ENCODE data around the gene GPATCH2.
"Not testable (repeated sequence)": the region's sequence is repeated elsewhere in the genome, so short reads cannot be mapped to it uniquely, and the experiment has no call there.

Gene GPATCH2

DNA sequence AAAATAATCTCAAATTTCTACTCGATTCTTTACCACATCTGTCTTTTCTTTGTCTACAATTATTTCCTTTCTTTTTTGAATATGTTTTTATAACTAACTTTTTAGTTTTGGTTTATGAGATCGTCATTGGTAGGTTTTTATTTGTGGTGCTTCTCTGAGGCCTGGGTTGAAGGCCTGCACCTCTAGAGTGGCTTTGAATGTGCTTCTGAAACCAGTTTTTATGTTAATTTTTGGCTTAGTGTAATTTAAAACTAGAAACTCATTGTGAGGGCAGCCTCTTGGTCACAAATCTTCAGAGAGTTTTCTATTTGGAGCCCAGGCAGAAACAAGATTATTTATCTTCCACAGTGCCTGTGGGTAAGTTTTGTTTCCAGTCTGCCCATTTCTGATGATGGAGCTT is 187.0 kb downstream of the GPATCH2 start:
- DNase-seq (ENCODE audit: low spot score): no peak

DNA sequence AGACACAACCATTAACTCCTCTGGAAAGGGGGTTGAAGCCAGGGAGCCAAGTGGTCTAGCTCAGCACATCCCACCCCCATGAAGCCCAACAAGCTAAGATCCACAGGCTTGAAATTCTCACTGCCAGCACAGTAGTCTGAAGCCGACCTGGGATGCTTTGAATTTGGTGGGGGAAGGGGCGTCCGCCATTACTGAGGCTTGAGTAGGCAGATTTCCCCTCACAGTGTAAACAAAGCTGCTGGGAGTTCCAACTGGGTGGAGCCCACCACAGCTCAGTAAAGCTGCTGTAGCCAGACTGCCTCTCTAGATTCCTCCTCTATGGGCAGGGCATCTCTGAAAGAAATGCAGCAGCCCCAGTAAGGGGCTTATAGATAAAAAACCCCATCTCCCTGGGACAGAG is 193.5 kb downstream of the GPATCH2 start:
- no peak for DNase-seq (ENCODE audit: low spot score)

DNA sequence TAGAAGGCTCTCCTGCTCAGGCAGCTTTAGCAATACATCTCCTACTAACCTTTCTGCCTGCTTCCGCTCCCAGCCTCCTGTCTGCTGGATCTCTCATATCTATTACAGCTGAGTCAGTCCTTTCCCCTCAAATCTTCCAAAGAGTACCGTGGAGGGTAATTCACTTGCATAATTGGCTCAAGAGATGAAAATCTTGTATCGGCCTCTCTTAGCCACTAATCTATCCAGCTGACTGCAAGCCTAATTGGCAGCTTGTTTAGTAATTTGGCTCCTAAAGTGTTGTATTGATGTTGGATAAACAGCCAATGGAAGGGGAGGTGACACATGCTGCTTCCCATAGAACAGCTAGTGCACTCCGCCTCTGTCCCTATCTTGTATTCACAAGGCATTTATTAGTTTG is 195.7 kb downstream of the GPATCH2 start:
- DNase-seq (ENCODE audit: low spot score): no peak

DNA sequence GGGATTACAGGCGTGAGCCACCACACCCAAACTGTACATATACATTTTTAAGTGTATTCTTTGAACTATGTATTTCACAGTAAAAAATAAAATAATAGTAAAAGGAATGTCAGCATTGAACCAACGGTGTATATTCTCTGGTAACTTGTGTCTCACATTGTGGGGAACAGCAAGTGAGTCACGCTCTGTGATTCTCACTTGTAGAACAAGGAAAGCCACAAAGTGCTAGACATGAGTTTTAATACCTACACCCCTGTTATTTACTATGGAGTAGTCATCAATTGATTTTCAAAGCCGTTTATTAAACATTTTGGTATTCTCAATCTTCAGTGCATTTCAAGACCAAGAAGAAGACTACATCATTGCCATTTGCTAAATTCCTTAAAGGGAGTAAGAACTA is 197.2 kb downstream of the GPATCH2 start:
- DNase-seq (ENCODE audit: low spot score): no peak

DNA sequence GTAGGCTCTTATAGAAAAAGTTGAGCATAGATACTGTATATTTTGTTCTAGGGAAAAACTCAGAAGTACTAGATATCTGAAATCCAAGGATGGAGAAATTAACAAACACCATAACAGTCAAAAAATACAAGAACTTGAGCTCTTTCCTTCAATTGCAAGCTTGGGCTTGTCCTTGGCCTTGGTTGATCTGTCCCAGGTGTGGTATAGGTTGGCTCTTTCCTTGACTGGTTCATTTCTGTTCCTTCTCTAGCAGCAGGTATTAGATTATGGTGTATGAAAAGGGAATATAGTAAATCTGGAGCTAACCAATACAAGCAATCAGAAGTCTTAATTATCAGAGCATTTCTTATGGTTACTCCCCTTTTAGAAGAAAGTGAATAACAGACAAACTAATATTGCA is 198.6 kb downstream of the GPATCH2 start:
- DNase-seq (ENCODE audit: low spot score): no peak

DNA sequence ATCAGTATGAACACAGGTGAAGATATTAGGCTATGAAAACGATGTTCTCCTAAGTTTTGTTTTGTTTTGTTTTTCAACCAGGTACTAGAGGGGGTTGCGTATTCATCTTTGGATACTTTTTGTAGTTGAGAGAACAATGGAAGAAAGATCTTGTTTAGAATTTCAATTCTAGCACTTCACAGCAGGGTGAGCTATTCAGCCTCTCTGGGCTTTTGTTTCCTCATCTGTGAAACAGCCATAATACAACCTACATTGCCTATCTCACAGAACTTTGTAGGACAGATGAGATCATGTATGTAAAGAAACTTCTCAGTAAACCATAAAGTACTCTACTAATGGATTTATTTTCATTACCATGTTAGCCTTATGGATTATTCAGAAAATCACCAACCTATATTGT is 199.5 kb downstream of the GPATCH2 start:
- DNase-seq (ENCODE audit: low spot score): no peak

DNA sequence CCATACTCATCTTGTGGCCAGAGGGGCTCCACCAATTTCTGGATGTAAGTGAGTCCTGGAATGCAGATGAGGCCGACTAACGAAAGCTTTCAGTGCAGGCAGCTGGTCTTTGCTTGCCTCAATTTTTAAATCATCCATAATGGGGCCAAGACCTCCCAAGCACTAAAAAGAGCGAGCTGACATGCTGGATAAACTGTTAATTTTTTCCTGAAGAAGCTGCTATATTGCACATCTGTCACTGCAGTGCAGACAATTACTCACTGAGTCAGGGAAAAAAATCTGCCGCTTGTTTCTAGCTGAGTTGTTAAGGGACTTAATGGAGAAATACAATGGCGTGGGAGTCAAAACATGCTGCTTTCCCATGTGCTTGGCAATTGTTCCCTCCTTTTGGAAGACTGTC is 205.5 kb downstream of the GPATCH2 start:
- no peak for DNase-seq (ENCODE audit: low spot score)

DNA sequence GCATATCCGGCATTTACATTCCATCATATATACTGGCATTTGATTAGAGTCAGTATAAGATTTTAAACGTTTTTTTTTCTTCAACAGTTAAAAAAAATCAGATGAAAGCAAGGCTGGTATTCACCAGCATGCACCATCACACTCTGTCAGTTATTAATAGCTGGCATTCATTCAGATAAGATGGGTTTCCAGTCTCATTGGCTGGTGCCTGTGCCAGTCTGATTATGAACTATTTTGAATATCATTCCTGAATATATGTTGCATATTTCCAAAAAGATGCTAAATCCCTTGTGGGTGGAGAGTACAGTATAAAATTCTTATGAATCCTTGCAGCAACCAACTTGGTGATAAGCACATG is 211.7 kb downstream of the GPATCH2 start:
- no peak for DNase-seq (ENCODE audit: low spot score)

DNA sequence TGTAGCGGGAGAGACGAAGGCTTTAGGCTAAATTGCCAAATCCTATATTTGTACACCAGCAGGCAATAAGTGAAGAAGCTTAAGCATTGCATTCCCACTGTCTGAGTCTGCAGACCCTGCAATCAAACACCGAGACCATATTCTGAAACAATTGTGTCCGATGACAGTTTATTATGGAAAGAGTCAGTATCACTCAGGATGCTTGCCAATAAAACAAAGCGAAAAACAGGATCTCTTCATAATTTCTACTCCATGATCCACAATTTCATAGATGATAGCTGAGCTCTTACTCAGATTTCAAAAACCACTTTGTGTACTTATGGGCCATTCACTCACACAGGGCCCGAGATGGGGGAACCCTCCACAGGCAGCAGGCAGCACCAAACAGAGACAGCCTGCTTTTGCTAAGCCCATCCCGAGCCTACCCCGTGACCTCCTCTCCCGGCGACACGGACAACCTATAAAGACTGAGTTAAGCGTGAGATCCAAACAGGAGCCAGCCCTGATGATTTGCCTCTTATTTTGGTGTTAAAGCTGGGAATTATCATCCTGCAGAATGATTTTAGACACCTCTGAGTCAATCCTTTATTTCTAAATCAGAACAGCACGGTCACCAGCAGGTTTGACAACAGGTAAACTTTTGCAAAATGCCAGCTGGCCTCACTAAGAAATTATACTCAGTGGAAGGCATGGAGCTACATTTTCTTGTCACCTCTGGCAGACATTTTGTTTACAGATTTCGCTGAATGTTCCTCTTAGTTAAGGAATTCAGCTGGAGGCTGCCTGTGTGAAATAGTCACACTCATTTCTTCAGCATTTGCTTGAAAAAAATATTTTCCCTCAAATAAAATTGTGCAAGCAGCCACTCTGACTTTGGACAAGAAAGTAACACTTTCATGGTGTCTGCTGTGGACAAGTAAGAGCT is 212.4 kb downstream of the GPATCH2 start:
- DNase-seq (ENCODE audit: low spot score): no peak

DNA sequence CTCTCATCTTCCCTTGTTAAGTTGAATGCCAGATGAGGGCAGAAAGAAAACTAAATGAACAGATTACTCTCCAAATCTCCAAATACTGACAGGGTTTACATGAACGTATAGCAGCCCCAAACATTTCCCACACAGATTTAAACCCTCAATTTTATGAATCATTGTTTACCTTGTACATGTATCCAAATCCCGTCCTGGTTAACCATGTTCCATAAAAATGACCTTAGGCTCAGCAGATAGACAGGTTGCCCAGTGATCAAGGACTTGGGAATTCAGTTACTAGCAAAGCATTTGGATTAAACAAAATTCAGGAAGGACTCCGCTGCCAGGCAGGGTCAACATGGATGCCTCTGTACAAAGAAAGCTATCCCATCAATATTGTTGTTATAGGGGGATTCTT is 213.5 kb downstream of the GPATCH2 start:
- no peak for DNase-seq (ENCODE audit: low spot score)

DNA sequence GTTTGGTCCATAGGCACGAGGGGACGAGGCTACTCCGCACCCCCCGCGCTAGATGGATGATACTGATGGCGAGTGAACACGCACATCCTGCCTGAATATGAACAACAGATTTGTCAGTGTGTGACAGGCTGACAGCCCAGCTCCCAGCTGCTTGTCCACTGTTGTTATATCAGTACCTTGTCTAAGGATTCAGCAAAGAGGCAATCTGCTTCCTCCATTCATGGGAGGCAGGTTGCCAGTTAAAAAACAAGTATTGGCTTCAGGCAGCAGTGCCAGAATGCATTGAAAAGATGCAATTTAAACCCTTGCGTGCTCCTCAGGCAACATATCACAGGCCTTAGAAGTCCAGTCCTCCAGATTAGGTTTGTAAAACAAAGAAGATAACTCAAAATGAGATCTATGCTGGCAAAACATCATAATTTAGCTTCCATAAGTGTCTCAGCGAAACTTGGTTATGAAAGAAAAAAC is 223.3 kb downstream of the GPATCH2 start:
- no peak for DNase-seq (ENCODE audit: low spot score)

DNA sequence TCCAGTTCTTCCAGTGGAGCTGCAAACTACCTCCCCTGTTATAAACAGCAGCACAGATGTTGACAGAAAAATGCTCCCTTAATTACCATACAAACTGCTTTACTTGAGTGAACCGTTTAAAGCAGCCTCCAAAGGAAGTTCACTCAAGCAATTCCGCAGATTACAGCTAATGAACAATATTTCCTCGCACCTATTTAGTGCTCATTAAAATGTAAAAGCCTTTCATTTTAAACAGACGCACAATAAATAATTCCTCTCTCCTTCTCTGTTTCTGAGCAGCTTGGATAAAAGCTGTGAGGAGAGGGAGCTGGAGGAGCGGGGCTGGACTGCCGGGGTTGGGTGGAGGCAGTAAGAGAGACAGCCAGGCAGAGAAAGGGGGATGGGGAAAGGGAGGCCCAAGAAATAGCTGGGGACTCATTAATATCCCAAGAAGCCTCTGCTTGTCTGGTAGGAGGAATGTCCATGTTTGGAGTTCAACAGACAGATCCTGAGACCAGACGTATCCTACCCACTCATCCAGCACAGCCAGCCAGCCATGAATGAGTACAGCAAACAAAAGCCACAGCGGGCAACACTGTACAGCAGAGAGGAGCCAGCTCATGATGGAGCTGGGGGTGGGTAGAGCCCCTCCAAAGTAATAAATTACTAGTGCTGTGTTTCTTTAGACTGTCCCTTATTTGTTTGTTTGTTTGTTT is 227.7 kb downstream of the GPATCH2 start:
- no peak for DNase-seq (ENCODE audit: low spot score)

DNA sequence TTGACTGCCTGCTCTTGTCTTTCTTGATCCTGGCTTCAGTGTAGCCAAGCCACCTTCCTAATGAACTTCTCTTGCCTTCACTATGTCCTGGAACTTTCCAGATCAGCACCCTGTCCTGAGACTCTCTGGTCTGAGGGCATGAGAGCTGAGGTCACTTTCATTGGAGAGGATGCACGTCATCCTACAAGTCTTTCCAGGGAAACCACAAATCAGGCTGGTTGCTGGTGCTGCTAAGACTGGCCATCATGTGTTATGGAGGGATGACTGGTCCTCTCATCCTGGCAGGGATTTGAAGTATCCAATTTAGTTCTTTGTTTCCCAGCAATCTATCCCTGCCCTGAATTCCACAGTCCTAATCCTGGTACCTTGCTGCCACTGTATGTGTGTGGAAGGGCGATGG is 228.6 kb downstream of the GPATCH2 start:
- DNase-seq (ENCODE audit: low spot score): no peak

DNA sequence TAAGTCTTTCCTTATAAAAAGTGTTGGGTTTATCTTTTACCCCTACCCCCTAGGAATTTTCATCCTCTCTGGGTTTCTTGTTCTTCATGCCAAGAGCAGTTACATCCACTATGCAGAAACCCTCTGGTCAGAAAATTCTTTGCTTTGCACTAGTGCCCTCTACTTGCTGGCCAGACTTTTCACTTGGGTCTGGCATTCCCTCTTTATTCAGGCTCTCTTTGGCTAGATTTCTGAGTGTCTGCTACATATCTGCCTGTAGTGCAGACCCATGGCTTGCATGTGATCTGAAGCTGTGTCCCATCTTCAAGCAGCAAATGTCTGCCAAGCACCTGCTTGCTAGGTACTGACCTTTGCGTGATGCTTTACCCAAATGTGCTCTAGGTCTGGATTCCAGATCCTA is 237.0 kb downstream of the GPATCH2 start:
- DNase-seq (ENCODE audit: low spot score): peak; percentile 15

DNA sequence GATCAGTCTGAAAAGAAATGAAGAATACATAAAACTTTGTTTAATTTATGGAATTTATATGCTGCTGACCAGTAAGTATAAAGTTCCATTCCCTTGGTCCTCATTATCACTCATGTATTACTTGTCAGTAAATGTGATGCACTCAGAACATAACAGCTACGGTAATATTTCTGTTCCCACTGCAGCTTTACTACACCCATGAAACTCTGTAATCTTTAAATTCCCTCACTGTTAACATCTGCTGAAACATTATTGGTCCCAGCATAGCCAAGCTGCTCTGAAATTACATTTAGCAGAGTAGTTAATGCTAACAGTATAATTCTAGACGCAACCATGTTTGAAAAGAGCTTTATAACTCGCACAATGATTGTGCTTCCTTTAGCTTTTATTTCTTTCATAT is 238.4 kb downstream of the GPATCH2 start:
- no peak for DNase-seq (ENCODE audit: low spot score)

DNA sequence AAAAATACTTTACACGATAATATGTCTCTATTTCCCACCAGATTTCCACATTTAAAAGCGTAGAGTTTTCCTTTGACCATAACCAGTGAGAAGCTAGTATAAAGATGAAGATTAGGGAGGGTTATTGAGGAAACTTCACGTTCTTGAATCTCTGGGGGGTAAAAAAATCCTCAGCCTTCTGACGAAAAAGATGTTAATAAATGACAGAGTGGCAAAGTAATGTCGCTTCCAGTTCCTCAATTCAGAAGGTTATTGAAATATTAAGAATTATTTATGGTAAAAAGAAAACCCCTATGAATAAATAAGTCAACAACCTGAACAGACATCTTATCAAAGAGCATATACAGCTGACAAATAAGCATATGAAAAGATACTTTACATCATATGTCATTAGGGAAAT is 241.0 kb downstream of the GPATCH2 start:
- DNase-seq (ENCODE audit: low spot score): no peak

DNA sequence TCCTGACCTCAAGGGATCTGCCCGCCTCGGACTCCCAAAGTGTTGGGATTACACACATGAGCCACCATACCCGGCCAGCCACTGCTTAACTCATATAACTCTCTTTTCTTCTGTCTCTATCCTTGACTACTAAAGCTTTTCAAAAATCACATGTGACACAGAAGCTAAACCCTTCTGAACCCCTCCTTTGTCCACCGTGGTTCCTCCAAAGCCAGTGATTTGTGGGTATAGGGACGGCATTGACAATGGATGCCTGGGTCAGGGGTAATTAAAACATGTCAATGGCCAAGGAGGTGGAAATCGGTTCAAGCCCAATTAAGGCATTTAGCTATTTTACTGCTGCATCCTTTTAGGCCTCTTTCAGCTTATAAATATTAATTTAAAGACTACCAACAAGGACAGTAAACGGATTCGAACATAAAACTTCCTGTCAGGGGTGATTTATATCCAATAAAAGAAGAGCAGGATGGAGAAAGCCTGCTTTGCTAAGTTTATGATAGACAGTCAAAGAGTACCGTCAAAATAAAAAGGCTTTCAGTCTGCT is 242.3 kb downstream of the GPATCH2 start:
- DNase-seq (ENCODE audit: low spot score): no peak

DNA sequence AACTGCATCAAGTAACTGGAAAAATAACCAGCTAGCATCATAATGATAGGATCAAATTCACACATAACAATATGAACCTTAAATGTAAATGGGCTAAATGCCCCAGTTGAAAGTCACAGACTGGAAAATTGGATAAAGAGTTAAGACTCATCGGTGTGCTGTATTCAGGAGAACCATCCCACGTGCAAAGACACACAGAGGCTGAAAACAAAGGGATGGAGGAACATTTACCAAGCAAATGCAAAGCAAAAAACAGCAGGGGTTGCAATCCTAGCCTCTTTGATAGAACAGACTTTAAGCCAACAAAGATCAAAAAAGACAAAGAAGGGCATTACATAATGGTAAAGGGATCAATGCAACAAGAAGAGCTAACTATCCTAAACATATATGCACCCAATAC is 249.1 kb downstream of the GPATCH2 start:
- DNase-seq (ENCODE audit: low spot score): not testable (repeated sequence)

DNA sequence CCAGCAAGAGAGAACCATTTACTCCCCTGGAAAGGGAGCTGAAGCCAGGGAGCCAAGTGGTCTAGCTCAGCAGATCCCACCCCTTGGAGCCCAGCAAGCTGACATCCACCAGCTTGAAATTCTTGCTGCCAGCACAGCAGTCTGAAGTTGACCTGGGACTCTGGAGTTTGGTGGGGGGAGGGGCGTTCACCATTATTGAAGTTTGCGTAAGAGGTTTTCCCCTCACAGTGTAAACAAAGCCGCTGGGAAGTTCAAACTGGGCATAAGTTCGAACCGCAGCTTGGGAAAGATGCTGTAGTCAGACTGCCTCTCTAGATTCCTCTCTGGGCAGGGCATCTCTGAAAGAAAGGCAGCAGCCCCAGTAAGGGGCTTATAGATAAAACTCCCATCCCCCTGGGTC is 251.1 kb downstream of the GPATCH2 start:
- not testable (repeated sequence) for DNase-seq (ENCODE audit: low spot score)

DNA sequence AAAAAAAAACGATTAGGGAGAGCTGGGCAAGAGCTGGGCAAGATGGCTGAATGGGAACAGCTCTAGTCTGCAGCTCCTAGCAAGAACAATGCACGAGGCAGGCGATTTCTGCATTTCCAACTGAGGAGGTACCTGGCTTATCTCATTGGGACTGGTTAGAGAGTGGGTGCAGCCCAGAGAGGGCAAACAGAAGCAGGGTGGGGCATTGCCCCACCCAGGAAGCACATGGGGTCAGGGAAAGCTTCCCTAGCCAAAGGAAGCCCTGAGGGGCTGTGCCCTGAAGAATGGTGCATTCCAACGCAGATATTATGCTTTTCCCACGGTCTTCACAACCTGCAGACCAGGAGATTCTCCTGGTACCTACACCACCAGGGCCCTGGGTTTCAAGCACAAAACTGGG is 251.6 kb downstream of the GPATCH2 start:
- no peak for DNase-seq (ENCODE audit: low spot score)
